ENCODE measurements around the gene TLE4. TPM values are rescaled to one million over a fixed set of nuclear protein-coding genes. Genes with fewer than 3 reads are reported as not detected.

The TLE4 gene
- total RNA-seq: 24.9 and 32.4 TPM in 2 replicates

GRCh38 chr9:79571309-79572031 is at the start of gene TLE4:
Gene TLE4, plus strand, starts transcription at chr9:79571965. Its CDS starts 826 bp downstream, at chr9:79572791.

All from placental pericyte (primary cell).